HG03064 (cell line): Measurements from ENCODE around the gene EHF.
"Not testable (repeated sequence)": the region's sequence is repeated elsewhere in the genome, so short reads cannot be mapped to it uniquely, and the experiment has no call there.

Source experiments
- ATAC-seq: cut with Tn5 transposase; IDR thresholded peaks from one replicate; pipeline ENCODE4 v1.9.1; 2021; ENCODE audit warnings: low read depth; ENCODE audit not compliant: unreplicated experiment

Gene EHF

DNA sequence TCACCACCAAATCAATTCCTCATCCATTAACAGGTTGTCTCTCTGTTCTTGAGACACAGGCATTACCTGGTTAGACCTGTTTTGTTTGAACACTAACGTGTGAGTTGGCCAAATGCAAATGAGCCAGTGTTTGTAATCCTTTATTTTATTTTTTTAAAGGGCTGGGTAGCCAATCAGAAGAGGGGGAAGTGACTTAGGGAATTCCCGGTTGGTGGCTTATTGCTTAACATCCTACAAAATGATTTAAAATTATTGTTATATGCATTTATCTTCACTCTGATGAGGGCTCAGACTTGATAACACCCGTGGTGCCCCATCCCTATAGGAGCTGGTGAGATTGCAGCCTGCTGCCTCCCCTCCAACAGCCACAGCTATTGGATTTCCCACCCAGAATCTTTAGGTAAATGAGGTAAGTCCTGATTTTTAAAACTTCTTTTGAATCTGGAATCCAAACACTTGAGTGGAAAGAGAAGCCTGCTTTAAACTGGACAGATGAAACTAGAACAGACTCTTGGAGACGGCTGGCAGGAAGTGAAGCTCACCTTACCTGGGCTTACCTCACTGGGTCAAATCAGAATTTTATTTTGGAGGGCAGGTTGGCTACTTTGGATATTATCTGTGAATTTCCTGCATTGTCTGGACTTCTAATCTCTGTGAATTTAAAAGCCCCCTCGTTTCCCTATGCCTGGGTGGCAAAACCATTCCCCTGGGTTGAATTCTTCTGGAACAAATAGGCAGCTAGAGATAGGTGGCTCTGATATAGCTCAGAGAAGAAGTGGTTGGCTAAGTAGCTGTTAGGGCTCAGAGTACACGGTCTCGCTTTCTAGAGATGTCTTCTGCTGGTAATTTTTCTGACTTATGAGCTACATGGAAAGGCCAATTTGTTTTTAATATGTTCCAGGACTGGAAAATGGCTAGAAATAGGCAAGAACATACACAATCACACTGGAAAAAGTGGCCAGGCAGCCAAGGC lies at the start of gene EHF:
TSS of gene EHF (plus strand) at position 274 of the 973 bp plus-strand sequence. CDS start 21,538 bp downstream, outside the sequence.
- ATAC-seq = no peak

DNA sequence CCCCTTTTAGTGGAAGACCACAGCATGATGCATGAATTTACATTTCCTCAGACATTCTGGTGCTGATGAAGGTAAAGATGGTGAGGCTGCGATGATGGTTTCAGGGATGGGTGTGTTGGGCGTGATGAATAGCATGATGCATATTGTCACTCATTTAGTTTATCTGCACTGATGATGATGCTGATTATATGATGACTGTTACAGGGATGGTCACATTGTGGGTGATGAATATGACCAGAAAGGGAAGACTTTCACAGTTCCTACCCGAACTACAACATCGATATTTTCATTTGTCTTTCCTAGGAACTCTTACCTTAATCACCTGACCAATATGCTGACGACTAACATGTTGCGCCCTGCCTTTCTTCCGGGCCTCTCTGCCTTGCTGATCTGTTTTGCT lies 47.4 kb upstream of the EHF start:
- no peak for ATAC-seq

DNA sequence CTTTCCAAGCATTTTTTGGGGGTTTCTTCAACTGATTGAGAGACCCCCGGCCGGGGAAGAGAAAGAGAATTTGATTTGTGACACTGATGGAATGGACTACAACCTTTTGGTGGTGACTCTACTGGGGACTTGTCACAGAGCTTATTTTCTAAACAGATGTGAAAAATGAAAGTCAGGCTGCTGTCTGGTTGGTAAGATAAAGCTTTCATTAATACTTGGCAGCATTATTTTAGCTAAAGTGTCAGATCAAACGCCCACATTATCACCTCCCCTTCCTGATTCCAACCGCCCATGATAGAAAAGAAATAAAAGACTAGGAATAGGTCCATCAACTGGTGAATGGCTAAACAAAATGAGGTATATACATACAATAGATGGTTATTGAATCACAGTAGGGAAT lies 45.6 kb upstream of the EHF start:
- ATAC-seq = no peak

DNA sequence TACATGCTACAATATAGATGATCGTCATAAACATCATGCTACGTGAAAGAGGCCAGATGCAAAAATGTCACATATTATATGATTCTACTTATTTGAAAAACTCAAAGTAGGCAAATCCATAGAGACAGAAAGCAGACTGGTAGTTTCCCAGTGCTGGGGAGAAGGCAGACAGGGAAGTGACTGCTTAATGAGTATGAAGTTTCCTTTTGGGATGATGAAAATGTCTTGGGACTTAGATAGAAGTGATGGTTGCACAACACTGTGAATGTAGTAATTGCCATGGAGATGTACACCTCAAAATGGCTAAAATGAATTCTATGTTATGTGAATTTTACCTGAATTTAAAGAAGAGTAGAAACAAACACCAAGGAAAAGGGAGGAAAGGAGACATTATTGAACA lies 45.2 kb upstream of the EHF start:
- ATAC-seq = no peak

DNA sequence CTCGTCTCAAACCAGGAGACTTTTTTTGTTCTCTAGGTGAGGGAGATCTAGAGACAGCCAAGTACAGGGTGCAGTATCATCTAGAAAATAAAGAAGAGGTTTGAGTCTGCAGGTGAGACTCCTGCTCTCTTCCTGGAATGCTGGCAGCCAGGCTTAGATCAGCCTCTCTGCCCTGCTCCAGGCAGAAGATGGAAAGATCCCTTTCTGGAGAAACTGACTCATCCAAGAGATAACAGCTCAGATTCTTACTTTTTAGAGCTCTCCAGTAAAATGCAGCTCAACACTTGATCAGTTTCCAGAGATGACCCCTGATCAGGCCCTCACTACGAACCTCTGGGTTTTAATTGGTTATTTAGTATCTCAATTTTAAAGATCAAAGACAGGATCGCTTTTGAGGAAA lies 44.6 kb upstream of the EHF start:
- ATAC-seq = no peak

DNA sequence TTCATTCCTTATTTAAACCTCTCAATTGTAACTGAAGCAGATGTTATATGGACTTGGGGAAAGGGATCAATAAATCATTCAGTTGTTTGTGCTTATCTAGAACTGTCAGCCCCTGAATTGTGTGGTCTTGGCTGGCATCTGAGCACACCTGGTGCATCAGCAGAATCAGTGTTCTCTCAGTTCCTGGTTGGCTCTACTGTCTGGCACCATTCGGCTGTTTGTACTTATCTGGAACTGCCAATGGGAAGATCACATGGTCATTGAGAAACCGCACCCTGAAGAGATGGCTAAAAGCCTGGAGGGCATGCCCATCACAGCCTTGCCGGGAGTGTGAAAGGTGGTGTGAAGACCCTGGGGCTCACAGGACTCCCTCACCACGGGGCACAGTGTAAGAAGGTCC lies 37.1 kb upstream of the EHF start:
- ATAC-seq = no peak

DNA sequence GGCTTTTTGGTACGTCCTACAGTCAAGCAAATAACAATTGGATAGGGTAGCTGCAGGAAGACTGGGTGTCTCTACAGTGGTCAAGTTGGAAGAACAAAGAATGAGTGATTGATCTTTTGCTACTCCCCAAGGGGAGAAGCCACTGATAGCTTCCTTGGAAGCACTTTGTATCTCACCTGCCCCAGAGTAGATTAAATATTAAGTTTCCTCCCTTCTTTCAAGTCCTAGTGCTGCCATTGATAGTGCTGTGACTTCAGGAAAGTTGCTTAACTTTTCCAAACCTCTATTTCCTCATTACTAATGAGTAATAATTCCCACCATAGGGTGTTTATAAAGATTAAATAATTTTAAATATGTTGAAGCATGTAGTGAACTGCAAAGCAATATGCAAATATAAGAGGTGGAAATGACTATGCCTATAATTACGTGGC lies 35.6 kb upstream of the EHF start:
- no peak for ATAC-seq

DNA sequence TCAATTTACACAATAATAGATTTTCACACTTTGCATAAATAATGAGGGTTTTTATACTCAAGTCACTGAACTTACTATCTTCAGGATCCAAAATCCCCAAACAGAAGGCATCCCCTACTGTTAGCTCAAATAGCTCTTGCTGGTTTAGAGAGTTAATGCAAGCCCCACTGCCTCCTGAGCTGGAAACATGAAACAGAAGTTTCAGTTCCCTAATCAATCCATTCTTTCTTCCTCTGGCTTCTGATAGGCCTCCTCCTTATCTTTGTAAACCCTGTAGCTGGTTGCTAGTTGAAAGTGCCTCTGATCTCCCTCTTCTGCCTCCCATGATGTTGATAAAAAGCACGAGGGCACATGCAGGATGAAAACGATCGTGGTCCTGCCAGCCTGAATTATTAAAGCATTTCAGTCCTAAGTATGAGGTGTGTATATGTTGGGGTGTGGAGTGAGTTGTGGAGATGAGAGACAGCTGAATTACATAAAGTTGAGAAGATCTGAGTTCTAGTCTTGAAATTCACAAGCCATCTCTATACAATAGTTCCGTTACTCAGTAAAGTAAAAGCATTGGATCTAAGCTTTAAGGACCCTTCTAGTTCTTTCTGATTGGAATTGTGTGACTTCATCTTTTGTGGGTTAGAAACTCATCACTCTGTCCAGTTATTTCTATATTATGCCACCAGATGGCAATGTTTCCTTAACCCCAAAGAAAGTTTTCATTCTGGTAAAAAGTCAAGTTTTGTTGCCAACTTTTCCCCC lies 35.0 kb upstream of the EHF start:
- no peak for ATAC-seq

DNA sequence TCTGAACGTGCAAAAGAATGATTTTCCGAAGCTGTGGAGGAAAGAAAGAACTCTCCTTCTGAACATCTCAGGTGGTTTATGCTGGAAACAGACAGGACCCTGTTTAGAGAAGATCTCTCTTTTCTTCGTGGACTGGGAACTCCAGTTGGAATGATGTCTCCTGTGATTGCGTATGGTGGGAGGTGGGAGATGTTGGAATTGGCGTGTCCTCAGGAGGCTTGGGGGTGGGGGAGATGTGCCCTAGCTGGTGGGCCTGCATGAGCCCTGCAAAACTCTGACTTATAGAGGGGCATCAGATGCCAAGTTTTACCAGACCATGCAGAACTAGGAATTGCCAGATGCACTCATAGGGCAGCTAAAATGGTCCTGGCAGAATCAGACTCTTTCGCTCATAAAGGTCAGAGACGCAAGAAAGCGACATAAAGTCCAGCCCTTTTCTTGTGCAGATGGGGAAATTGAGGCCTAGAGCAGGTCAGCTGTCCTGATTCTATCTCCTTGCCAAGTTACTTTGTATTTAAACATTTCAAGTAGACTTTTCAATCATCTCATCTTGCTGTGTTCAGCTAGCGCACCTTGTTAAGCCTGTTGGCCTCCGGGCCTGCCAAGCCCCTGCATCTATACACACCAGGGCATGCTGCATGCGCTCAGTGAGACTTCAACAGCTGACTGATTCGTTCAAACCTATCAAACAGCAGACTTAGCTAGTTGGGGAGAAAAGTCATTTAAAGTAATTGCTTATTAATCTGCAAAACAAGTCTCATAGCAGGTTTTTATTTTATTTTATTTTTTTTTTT lies 34.2 kb upstream of the EHF start:
- ATAC-seq = no peak

DNA sequence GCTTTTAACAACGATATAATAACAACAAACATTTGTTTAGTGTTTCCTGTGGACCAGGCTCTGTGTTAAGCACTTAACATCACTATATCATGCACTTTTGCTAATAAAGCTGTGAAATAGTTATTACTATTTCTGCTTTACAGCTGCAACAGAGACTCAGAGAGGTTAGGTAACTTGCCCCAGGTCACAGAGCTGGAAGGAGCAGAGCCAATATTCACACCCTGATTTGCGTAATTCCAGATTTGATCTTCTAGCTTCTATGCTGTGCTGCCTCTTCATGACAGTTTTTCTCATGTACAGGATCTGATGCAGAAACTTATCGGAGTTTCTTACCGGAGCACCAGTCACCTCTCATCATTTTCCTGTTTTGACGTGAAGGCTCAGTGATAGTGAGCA lies 33.6 kb upstream of the EHF start:
- no peak for ATAC-seq

DNA sequence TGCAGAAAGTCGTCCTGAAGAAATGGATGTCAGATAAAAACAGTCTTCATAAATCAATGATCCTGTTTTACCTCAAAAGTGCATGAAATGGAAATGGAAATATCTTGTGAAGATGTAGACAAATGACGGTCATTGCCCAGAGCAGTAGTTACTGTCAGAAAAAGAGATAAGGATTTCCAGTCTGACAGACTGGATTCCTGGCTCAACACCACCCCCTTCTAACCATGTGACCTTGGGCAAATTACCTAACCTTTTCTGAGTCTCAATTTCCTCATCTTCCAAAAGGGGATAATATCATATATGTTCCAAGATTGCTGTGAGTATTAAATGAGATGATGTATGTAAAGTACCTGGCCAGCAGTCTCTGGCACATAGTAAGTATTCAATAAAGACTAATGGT lies 32.9 kb upstream of the EHF start:
- ATAC-seq = no peak

DNA sequence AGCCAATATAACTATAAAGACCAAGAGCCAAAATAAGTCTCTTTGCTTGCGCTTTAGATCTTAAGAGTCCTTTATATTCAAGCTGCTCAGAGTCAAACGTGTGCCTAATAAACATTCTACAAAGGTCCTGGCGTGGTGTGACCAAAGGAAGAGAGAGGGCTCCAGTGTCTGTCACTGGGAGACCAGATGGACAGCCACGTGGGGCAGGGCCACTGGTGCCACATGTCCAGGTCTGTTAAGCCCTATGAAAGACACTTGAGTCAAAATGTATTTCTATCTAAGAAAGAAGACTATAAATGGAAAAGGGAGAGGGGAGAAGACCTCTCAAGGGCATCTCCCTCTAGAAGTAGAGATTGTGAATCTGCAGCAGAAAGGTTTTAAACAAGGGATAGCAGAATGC lies 32.2 kb upstream of the EHF start:
- ATAC-seq = no peak

DNA sequence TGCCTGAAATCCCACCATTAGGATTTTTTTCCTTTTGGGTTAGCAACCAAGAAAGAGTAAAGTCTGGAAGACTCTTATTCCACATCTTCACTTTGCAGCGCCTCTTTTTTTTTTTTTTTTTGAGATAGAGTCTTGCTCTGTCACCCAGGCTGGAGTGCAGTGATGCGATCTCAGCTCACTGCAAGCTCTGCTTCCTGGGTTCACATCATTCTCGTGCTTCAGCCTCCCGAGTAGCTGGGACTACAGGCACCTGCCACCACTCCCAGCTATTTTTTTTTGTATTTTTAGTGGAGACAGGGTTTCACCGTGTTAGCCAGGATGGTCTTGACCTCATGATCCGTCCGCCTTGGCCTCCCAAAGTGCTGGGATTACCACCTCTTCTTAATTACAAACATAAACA lies 31.7 kb upstream of the EHF start:
- not testable (repeated sequence) for ATAC-seq

DNA sequence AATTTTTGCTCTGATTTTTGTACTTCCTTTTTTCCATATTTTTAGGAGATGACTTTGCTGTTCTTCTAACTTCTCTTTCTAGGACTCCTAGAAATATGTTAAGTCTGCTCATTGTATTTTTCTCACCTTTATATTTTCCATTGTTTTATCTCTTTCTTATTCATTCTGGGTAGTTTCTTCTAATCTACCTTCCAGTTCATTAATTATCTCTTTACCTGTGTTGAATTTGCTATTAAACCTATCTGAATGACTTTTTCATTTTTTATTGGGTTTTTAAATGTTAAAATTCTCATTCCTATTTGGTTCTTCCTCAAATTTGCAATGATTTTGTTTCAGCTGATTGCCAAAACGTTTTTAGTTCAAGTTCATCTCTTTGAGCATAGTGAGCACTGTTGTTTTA lies 27.8 kb upstream of the EHF start:
- no peak for ATAC-seq

DNA sequence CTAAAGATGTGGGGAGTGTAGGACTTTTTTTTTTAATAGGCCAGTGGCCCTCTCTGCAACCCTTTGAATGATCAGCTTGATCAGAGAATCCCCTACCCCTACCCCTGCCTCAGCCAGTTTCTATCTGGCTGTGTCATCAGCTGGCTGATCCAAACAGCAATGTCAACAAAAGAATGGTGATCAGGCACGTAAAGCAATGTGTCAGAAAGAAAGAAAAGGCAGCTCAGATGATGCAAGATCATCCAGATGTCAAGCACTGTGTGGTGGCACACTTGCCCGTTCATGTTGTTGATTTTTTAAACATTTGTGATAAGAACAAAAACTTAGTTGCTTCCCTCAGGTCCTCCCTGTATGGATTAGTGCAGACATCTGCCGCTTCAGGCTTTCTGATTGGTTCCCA lies 26.3 kb upstream of the EHF start:
- ATAC-seq = no peak

DNA sequence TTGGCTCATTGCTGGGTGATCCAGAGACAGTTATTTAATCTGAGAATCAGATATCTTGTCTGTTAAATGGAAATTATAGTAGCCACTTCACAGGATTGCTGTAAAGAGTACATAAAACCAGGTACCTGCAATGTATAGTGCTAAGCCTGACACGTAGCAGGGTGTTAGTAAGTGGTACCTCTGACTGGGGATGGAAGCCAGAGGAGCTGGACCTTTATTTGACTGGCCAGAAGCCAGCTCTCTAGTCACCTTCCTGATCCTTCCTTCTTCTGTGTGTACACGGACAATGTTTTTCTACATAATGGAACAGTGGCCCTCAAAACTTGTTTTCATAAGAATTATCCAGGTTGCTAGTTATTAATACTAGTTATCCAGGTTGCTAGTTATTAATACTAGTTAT lies 25.5 kb upstream of the EHF start:
- ATAC-seq = no peak

DNA sequence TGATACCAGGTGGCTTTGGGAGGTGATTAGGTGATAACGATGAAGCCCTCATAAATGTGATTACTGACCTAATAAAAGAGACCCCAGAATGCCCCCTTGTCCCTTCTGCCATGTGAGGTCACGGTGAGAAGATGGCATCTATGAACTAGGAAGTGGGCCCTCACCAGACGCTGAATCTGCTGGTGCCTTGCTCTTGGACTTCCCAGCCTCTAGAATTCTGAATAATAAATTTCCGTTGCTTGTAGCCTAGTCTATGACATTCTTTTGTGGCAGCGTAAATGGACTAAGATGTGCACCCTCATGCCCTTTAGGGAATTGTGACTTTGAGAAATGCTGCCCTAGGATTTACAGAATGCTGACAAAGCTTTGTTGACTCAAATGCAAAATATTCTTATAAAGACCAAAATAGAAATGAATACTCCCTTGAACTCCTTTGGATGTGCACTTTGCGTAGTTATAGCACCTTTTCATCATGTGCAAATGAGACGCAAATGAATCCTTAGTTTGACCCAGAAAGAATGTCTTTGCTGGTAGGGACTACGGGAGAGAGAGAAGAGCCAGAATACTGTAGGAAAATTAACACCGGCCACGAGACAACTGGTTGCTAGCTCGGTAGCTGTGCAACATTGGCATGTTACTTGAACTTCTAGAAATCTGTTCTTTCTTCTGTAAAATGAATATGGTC lies 24.8 kb upstream of the EHF start:
- no peak for ATAC-seq

DNA sequence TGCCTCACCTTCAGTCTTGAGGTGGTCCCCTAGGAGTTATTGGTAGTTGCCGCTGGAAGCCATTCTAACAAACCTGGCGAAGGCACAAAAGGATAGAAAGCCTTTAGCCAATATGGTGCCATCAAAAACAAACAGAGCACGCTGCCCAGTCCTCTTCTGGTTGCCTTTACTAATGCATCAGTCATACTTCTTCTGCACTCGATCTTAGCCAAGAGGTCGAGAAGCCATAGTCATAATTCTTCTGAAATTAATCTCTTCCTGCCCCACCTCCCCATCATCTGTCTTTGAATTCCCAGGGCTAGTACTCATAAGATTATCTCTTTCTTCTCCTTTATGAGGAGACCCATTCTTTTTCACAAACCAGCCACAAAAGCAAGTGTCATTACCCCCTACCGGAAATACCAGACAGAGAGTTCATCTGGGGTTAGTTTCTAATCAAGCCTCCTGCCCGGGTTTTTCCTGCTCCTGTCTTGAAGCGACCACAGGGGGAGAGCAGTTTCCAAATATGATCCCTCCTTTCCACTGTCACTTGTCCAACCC lies 21.4 kb upstream of the EHF start:
- ATAC-seq = no peak

DNA sequence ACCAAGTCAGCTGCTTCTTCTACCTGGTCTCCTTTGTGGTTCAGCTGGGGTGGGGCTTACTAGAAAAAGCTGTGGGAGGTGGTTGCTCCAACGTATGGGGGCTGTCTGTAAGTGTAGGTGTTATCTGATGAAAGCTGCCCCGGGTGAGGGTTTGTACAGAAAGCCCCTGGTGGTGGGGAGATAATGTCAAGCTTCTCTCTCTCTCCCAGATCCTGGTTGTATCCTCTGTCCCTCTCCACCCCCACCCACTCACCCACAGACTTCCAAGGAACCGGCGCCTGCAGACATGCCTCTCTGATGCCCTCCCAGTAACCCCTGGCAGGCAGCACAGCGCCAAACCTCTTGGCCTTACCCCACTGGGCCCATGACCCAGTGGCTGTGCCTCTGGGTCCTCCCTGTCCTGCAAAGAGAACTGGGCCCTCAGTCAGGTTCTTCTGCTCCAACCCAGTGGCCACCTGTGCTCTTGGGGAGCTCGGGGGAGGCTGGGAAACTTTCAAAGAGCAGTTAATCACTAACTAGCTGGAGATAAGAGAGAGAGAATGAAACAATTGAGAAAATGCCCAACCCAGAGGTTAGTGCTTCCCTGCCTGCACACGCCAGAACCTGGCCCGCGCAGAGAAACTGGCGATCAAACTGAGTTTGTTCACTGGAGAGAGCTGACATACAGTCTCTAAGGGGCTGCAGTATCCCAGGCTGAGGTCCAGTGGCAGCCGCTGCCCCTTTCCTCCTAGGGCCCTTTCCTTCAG lies 20.4 kb upstream of the EHF start:
- ATAC-seq = no peak

DNA sequence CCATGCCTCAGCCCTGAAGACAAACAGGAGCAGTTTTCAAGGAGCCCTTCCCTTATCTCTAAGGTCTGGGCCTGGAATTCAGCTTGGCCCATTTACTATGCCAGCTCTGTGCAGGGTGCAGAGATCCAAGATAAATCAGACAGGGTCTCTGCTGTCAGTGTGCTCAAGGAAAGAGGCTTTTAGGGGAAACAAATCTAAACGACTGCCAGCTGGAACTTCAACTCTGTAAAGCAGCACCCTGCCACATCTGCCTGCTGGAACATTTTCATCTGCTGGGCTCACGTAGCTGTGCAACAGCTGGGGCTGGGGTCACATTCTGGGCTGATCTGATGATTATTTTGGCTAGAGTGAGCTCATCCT lies 19.8 kb upstream of the EHF start:
- ATAC-seq = no peak
